KMS-11 (cell line): ENCODE data around the gene FBXO24.

Experiments used
- H2AFZ ChIP-seq: fragments of 200-600 bp; sonication (generic); 2 replicates; pipeline ENCODE4 v1.6.1; 2016; ENCODE audit warnings: antibody characterized with exemption, mixed run types, low read depth
- H3K27ac ChIP-seq: fragments of 200-600 bp; sonication (generic); 2 replicates; pipeline ENCODE4 v1.6.1; 2016; ENCODE audit warnings: mild to moderate bottlenecking, mixed run types
- H3K27me3 ChIP-seq: fragments of 200-600 bp; sonication (generic); 2 replicates; pipeline ENCODE4 v1.6.1; 2017; ENCODE audit warnings: mild to moderate bottlenecking, low read depth, mixed run types, moderate library complexity; ENCODE audit not compliant: insufficient read depth
- H3K36me3 ChIP-seq: fragments of 200-600 bp; sonication (generic); 2 replicates; pipeline ENCODE4 v1.6.1; 2017; ENCODE audit warnings: mild to moderate bottlenecking, mixed run types; ENCODE audit not compliant: insufficient read depth
- H3K4me1 ChIP-seq: fragments of 200-600 bp; sonication (generic); 2 replicates; pipeline ENCODE4 v1.6.1; 2016; ENCODE audit warnings: mild to moderate bottlenecking, low read depth, mixed run types; ENCODE audit not compliant: poor library complexity, severe bottlenecking
- H3K4me2 ChIP-seq: fragments of 200-600 bp; sonication (generic); 2 replicates; pipeline ENCODE4 v1.7.0; 2016; ENCODE audit warnings: mild to moderate bottlenecking, mixed run types
- H3K4me3 ChIP-seq: fragments of 200-600 bp; sonication (generic); IDR thresholded peaks from 2 replicates; pipeline ENCODE4 v1.6.1; 2017; ENCODE audit warnings: low read depth, low read length, mixed read lengths; ENCODE audit not compliant: insufficient read depth
- H3K79me2 ChIP-seq: fragments of 200-600 bp; sonication (generic); 2 replicates; pipeline ENCODE4 v1.6.1; 2016; ENCODE audit warnings: low read depth, mixed run types; ENCODE audit not compliant: insufficient read depth
- H3K9ac ChIP-seq: fragments of 200-600 bp; sonication (generic); 2 replicates; pipeline ENCODE4 v1.6.1; 2016; ENCODE audit warnings: mild to moderate bottlenecking, mixed run types
- H4K20me1 ChIP-seq: fragments of 200-600 bp; sonication (generic); 2 replicates; pipeline ENCODE4 v1.6.1; 2016; ENCODE audit warnings: mild to moderate bottlenecking, mixed run types; ENCODE audit not compliant: insufficient read depth
- CTCF ChIP-seq: fragments of 200-600 bp; sonication (generic); conservative IDR thresholded peaks from 2 replicates; pipeline ENCODE4 v1.6.1; 2017; ENCODE audit warnings: low read depth, mild to moderate bottlenecking, antibody characterized with exemption, low read length, moderate library complexity, mixed read lengths

Gene FBXO24

DNA sequence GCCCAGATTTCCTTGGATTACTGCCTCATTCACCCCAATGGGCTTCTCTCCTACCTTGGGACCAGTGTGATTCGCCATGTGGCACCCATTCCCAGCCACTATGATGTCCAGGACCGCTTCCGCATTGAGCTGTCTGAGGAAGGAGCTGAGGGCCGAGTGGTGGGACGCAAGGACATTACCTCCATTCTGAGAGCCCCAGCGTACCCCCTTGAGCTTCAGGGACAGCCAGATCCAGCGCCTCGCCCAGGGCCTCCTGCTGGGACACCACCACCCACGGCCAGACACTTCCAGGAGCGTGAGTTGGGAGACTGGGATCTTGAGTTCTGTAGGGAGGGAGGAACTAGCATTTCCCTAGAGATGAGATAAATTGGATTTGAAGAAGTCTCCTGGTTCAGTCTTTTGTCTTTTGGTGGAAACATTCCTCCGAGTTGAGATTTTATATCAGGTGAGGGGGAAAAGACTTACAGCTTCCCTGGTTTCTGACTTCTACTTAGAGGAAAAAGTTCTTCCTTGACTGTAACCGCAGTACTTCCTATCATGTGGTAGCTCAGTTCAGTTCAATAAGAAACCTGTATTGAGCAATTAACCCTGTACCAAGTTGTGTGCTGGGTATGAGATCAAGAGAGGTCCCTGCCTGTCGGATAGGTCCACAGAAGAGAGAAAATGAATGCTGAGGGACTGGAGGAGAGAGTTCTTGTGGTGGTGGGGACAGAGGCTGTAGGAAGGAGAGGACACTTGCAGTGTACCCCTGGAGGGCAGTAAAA is 27.5 kb downstream of the FBXO24 start:
- Histone ChIP-seq H3K9ac (no peak overlapping the region), H3K4me3 (no peak overlapping the region), H3K27ac (no peak overlapping the region), H3K4me2 (no peak overlapping the region; the same call in 1 of the 2 replicates), H3K79me2 (no peaks in the 10 kb centered on the region), H3K27me3 (peaks cover 19% of the 10 kb centered on the region; the same call in 1 of the 2 replicates), H3K4me1 (peaks cover 5% of the 10 kb centered on the region), H3K36me3 (no peaks in the 10 kb centered on the region), H4K20me1 (no peaks in the 10 kb centered on the region), H2AFZ (no peak overlapping the region)
- no peak for TF ChIP-seq CTCF

DNA sequence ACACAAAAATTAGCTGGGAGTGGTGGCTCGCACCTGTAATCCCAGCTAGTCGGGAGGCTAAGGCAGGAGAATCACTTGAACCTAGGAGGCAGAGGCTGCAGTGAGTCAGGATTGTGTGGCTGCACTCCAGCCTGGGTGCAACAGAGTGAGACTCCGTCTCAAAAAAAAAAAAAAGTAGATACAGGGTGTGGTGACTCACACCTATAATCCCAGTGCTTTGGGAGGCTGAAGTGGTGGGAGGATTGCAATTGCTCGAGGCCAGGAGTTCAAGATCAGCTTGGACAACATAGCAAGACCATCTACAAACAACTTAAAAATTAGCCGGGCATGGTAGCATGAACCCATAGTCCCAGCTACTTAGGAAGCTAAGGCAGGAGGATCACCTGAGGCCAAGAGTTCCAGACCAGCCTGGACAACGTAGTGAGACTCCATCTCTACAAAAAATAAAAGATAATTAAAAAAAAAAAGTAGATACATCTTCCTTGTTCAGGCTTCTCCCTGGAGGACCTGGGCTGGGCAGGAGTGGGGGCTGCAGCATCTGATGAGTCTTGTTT is 28.3 kb downstream of the FBXO24 start:
- H3K79me2 ChIP-seq, result no peaks in the 10 kb centered on the region
- no peak overlapping the region for H2AFZ ChIP-seq
- H3K36me3 ChIP-seq, result no peaks in the 10 kb centered on the region
- no peak overlapping the region for H3K9ac ChIP-seq
- TF ChIP-seq CTCF, result no peak
- H4K20me1 ChIP-seq, result no peaks in the 10 kb centered on the region
- H3K4me3 ChIP-seq, result no peak overlapping the region
- peaks cover 19% of the 10 kb centered on the region for H3K27me3 ChIP-seq
- no peak overlapping the region for H3K27ac ChIP-seq
- no peak overlapping the region for H3K4me2 ChIP-seq
- peaks cover 5% of the 10 kb centered on the region for H3K4me1 ChIP-seq

DNA sequence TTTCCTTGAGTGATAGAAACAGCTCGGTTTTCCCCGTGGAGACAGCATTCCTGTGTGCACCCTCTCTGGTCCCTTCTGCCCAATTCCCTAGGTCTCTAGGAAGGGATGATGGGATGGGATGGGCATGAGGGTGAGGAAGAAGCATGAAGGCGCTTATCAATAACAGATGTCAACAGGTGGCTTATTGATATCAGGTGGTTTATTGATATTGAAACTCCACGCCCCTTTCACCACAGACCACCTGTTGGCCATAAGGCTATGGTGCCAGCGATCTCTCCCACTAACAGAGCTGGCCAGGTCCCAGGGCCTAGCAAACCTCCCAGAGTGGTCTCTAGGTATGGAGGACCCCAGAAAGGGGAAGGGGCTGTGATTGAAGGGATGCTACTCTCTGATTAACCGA is 34.1 kb downstream of the FBXO24 start:
- Histone ChIP-seq H3K9ac (no peak overlapping the region), H3K36me3 (no peaks in the 10 kb centered on the region), H3K79me2 (no peaks in the 10 kb centered on the region), H3K4me2 (no peak overlapping the region), H3K4me3 (no peak overlapping the region), H3K27ac (no peak overlapping the region), H2AFZ (no peak overlapping the region), H3K27me3 (peaks cover 62% of the 10 kb centered on the region), H3K4me1 (no peaks in the 10 kb centered on the region), H4K20me1 (no peaks in the 10 kb centered on the region)
- no peak for TF ChIP-seq CTCF

DNA sequence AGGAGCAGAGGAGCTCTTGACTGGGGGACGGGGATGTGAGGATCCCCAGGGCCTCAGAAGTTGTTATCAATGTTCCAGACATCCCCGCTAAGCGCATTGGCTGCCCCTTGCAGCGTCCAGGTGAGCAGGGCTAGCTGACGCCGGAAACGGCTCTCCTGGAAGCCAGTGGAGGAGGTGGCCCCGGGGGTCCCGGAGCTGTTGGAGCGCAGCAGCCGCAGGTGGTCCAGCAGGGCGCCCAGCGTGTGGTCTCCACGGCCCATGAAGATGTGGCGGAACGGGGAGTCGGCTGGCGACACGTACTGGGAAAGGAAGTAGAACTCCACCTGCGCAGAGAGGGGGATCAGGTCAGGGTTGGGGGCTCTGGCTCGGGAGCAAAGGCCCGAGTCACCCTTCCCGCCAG is 34.7 kb downstream of the FBXO24 start:
- H3K4me1 ChIP-seq, result no peaks in the 10 kb centered on the region
- H3K4me2 ChIP-seq, result no peak overlapping the region
- no peak overlapping the region for H3K9ac ChIP-seq

More for the DNA sequence above, 34.7 kb downstream of the FBXO24 start:
- Histone ChIP-seq H3K79me2 (no peaks in the 10 kb centered on the region), H2AFZ (no peak overlapping the region), H3K27ac (no peak overlapping the region), H4K20me1 (no peaks in the 10 kb centered on the region), H3K27me3 (peaks cover 56% of the 10 kb centered on the region), H3K36me3 (no peaks in the 10 kb centered on the region), H3K4me3 (no peak overlapping the region)
- TF ChIP-seq CTCF, result no peak
